Adipocyte (in vitro differentiated cells): ENCODE measurements around the gene CDH18.

Experiments
- DNase-seq: peaks from one replicate; pipeline ENCODE4 v3.0.0-alpha.2; 2015; ENCODE audit warnings: low read depth
- H3K27me3 ChIP-seq: replicated peaks from 2 replicates; pipeline ENCODE4 v1.7.0; 2013; ENCODE audit warnings: mild to moderate bottlenecking, low read length, moderate library complexity; ENCODE audit not compliant: control insufficient read depth, insufficient read depth
- H3K36me3 ChIP-seq: 2 replicates; pipeline ENCODE4 v1.7.0; 2013; ENCODE audit warnings: low read length, mild to moderate bottlenecking, moderate library complexity; ENCODE audit not compliant: control insufficient read depth, insufficient read depth, severe bottlenecking
- H3K4me1 ChIP-seq: 2 replicates; pipeline ENCODE4 v1.7.0; 2013; ENCODE audit warnings: mild to moderate bottlenecking, low read length, moderate library complexity; ENCODE audit not compliant: control insufficient read depth, insufficient read depth
- H3K4me3 ChIP-seq: 2 replicates; pipeline ENCODE4 v1.7.0; 2013; ENCODE audit warnings: mild to moderate bottlenecking, low read length, moderate library complexity
- H3K9ac ChIP-seq: 2 replicates; pipeline ENCODE4 v1.7.0; 2013; ENCODE audit warnings: mild to moderate bottlenecking, low read length, moderate library complexity
- H3K9me3 ChIP-seq: 2 replicates; pipeline ENCODE4 v1.7.0; 2013; ENCODE audit warnings: mild to moderate bottlenecking, low read length, moderate library complexity; ENCODE audit not compliant: control insufficient read depth

Gene CDH18

DNA sequence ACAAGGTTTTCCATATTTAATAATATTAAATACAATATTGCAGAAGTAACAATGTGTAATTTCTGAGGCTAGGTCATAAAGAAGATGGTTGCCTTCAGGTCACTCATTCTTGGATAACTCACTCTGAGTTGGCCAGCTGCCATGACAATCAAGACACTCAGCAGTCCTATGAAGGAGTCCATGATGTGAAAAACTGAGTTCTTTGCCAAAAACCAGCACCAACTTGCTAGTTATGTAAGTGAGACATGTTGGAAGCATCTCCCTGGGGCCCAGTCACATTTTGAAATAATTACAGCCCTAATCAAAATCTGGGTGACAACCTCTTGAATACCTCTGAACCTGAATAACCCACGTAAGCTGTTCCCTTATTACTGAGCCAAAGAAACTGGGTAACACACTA is 453.2 kb downstream of the CDH18 start:
- H3K4me1 ChIP-seq, result no peaks in the 10 kb centered on the region
- H3K27me3 ChIP-seq, result no peaks in the 10 kb centered on the region
- H3K9ac ChIP-seq, result no peak overlapping the region
- H3K9me3 ChIP-seq, result no peaks in the 10 kb centered on the region
- peak; percentile 9 for DNase-seq
- H3K4me3 ChIP-seq, result no peak overlapping the region
- no peaks in the 10 kb centered on the region for H3K36me3 ChIP-seq

DNA sequence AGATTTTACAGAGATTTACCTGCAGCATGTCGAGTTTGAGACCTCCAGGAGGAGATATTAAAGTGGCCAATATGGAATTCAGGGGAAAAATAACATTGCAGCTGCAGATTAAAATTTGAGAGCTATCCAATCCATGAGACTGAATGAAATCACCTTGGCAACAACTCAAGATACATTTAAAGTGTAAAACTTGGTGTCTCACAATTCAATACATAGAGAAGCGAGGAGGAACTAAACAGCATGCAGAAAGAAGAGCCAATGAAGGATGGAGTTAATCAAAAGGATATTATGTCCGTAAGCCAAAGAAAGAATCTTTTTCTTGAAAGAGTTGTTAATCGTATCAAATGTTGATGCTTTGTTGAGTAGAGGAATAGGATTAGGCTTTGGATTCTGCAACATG is 455.1 kb downstream of the CDH18 start:
- no peak for DNase-seq
- H3K4me1 ChIP-seq, result no peaks in the 10 kb centered on the region
- H3K9ac ChIP-seq, result no peak overlapping the region
- no peak overlapping the region for H3K4me3 ChIP-seq
- no peaks in the 10 kb centered on the region for H3K9me3 ChIP-seq
- no peaks in the 10 kb centered on the region for H3K36me3 ChIP-seq
- H3K27me3 ChIP-seq, result no peaks in the 10 kb centered on the region

DNA sequence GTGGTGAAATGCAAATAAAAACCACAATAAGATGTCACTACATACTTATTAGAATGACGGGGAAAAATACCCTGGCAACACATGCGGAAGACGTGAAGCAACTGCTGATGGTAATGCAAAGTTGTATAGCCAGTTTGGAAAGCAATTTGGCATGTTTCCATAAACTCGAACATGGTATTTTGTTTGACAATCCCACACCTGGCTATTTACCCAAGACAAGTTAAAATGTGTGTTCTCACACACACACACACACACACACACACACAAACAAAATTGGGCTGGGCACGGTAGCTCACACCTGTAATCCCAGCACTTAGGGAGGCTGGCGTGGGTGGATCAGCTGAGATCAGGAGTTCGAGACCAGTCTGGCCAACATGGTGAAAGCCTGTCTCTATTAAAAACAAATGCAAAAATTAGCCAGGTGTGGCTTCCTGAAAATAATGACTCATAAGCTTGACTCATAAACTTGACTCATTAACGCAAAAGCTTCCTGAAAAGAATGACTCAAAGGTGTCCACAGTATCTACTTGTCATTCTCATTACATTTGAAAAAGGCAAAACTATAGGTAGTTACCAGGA is 456.5 kb downstream of the CDH18 start:
- Histone ChIP-seq H3K36me3 (no peaks in the 10 kb centered on the region), H3K9ac (no peak overlapping the region), H3K9me3 (no peaks in the 10 kb centered on the region), H3K4me3 (no peak overlapping the region), H3K4me1 (no peaks in the 10 kb centered on the region), H3K27me3 (no peaks in the 10 kb centered on the region)
- DNase-seq, result no peak

GRCh38 chr5:19519448-19519847 is 468.6 kb downstream of the CDH18 start:
- no peak overlapping the region for H3K4me3 ChIP-seq
- DNase-seq, result no peak
- no peaks in the 10 kb centered on the region for H3K27me3 ChIP-seq
- H3K9me3 ChIP-seq, result no peaks in the 10 kb centered on the region
- H3K4me1 ChIP-seq, result no peaks in the 10 kb centered on the region
- H3K36me3 ChIP-seq, result no peaks in the 10 kb centered on the region
- H3K9ac ChIP-seq, result no peak overlapping the region

DNA sequence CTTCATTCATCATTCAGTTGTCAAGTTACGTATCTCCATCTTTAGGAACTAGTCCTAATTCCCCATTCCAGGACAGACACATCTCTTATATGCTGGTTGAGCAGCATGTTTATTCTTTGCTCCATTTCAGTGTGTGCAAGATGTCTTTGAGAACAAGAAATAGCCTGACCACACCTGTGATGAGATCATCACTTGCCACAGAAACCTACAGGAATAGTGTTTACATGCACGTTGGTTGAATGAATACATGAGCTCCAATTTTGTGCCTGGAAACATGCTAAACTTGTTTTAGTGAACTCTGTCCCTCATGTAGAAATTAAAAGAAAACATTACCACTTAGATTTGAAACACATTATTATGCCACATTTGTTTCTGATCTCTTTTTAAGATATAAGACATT is 489.1 kb downstream of the CDH18 start:
- no peaks in the 10 kb centered on the region for H3K27me3 ChIP-seq
- no peak overlapping the region for H3K4me3 ChIP-seq
- H3K4me1 ChIP-seq, result no peaks in the 10 kb centered on the region
- no peaks in the 10 kb centered on the region for H3K9me3 ChIP-seq
- H3K36me3 ChIP-seq, result no peaks in the 10 kb centered on the region
- DNase-seq, result no peak
- H3K9ac ChIP-seq, result no peak overlapping the region

- H3K9me3 ChIP-seq, result no peaks in the 10 kb centered on the region
- DNase-seq, result no peak
- H3K4me1 ChIP-seq, result no peaks in the 10 kb centered on the region
- no peaks in the 10 kb centered on the region for H3K36me3 ChIP-seq
- H3K9ac ChIP-seq, result no peak overlapping the region
- no peaks in the 10 kb centered on the region for H3K27me3 ChIP-seq
- H3K4me3 ChIP-seq, result no peak overlapping the region
Measured at GRCh38 chr5:19497229-19497815, 490.7 kb downstream of the CDH18 start.

DNA sequence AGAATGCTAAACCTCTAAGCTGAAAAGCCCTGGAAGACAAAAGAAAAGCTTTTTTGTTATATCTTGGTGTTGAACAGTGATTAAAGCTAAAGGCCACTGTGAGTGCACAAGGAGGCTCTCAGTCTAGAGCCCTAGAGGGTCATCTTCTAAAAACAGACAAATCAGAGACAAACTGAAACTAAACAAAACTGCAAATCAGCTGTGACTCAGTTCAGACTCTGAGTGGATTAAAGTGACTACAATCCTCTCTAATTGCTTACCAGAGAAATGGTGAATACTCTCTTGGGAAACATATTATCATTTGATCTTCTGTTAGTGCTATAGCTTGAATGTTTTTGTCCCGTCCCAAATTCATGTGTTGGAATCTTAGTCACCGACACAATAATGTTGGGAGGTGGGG is 491.9 kb downstream of the CDH18 start:
- no peaks in the 10 kb centered on the region for H3K4me1 ChIP-seq
- peak; percentile 54 for DNase-seq
- no peaks in the 10 kb centered on the region for H3K36me3 ChIP-seq
- no peak overlapping the region for H3K4me3 ChIP-seq
- no peak overlapping the region for H3K9ac ChIP-seq
- no peaks in the 10 kb centered on the region for H3K9me3 ChIP-seq
- no peaks in the 10 kb centered on the region for H3K27me3 ChIP-seq

DNA sequence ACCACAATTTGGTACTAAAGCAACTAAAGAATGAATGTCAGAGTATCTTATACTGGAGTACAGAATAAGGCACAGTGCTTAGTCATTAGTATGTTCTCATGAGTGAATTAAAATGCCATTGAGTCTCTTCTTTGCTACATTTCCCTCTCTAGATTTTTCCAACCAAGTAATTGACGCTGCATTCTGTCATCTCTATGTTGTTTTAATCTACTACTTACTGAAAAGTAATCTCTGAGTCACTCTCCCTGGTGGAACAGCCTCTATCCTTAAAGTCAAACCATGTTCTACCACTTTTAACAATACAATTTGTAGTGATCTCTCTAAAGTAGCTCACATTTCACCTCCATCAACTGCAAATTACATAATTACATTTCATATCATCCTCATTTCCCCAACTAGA is 495.1 kb downstream of the CDH18 start:
- H3K27me3 ChIP-seq, result no peaks in the 10 kb centered on the region
- H3K9ac ChIP-seq, result no peak overlapping the region
- H3K9me3 ChIP-seq, result no peaks in the 10 kb centered on the region
- DNase-seq, result peak; percentile 7
- H3K4me1 ChIP-seq, result no peaks in the 10 kb centered on the region
- H3K36me3 ChIP-seq, result no peaks in the 10 kb centered on the region
- no peak overlapping the region for H3K4me3 ChIP-seq

DNA sequence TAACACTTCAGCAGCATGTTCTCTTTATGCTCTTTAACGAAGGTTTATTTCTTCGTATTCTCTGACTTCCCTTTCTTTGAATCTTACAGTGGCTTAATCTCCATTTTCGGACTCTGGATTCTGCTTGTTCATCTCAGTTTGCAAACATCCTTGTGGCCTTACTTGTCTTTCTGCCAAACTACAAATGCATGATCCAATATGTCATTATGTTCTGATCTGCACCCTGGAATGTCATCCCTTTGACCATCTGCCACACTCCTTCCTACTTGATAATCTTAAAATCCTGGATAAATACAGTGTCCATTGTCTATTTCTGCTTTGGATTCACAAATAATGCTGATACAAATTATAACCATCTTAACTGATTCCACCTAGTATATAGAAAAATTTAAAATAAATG is 499.2 kb downstream of the CDH18 start:
- H3K27me3 ChIP-seq, result no peaks in the 10 kb centered on the region
- H3K9me3 ChIP-seq, result no peaks in the 10 kb centered on the region
- no peaks in the 10 kb centered on the region for H3K36me3 ChIP-seq
- DNase-seq, result no peak
- no peak overlapping the region for H3K4me3 ChIP-seq
- H3K4me1 ChIP-seq, result no peaks in the 10 kb centered on the region
- H3K9ac ChIP-seq, result no peak overlapping the region

GRCh38 chr5:19487480-19487879 is 500.5 kb downstream of the CDH18 start:
- no peaks in the 10 kb centered on the region for H3K36me3 ChIP-seq
- no peaks in the 10 kb centered on the region for H3K27me3 ChIP-seq
- H3K9me3 ChIP-seq, result no peaks in the 10 kb centered on the region
- H3K4me3 ChIP-seq, result no peak overlapping the region
- H3K9ac ChIP-seq, result no peak overlapping the region
- no peak for DNase-seq
- no peaks in the 10 kb centered on the region for H3K4me1 ChIP-seq

DNA sequence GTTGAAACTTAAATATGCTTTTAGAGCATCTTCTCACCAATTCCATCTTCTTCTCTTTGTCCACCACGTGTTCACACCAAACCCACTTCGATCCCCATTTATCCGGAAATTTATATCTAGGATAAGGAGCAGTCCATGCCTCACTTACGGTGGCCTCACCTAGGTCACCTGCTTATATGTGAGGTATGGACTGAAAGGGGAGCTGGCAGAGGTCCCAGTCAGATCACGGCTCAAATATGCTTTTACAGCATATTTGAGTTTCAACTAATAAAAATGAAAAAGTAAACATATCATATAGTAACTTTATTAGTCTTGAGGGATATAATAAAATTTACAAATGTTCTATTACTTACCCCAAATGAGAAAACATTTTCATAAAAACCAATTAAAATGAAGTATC is 508.4 kb downstream of the CDH18 start:
- Histone ChIP-seq H3K27me3 (no peaks in the 10 kb centered on the region), H3K36me3 (no peaks in the 10 kb centered on the region), H3K4me1 (no peaks in the 10 kb centered on the region), H3K4me3 (no peak overlapping the region), H3K9ac (no peak overlapping the region), H3K9me3 (no peaks in the 10 kb centered on the region)
- no peak for DNase-seq

GRCh38 chr5:19462019-19462418 is 526.0 kb downstream of the CDH18 start:
- Histone ChIP-seq H3K4me1 (no peaks in the 10 kb centered on the region), H3K9me3 (no peaks in the 10 kb centered on the region), H3K27me3 (no peaks in the 10 kb centered on the region), H3K36me3 (no peaks in the 10 kb centered on the region), H3K4me3 (no peak overlapping the region), H3K9ac (no peak overlapping the region)
- DNase-seq, result peak; percentile 0
